Natural killer cell (primary cell): Measurements from ENCODE around the gene STXBP6. TPM values are rescaled to one million over a fixed set of nuclear protein-coding genes. Genes with fewer than 3 reads are reported as not detected.

ENCODE experiments used
- ATAC-seq, 3 donors: fragments of 150-1000 bp in 2 of 3; fragments of 200-7000 bp in 1 of 3; cut with Tn5 transposase; 1 replicate in 1 of 3; 2 replicates in 2 of 3; pipeline ENCODE4 v1.10.0; 2021; ENCODE audit warnings: mild to moderate bottlenecking in 2 of 3, moderate library complexity in 2 of 3
- DNase-seq, 2 donors: peaks; one replicate each; pipeline versions ENCODE4 v3.0.0 to v3.0.0-alpha.2; 2013 to 2021; ENCODE audit warnings: mixed read lengths in 1 of 2
- H3K27ac ChIP-seq: one replicate; pipeline ENCODE4 v1.5.1; 2013; ENCODE audit warnings: mild to moderate bottlenecking, low read length
- H3K27me3 ChIP-seq: one replicate; pipeline ENCODE4 v1.6.1; 2013; ENCODE audit warnings: low read length; ENCODE audit not compliant: control insufficient read depth, insufficient read depth
- H3K36me3 ChIP-seq: one replicate; pipeline ENCODE4 v1.6.1; 2013; ENCODE audit warnings: low read length; ENCODE audit not compliant: control insufficient read depth, insufficient read depth
- H3K4me1 ChIP-seq: one replicate; pipeline ENCODE4 v1.6.1; 2013; ENCODE audit warnings: low read length; ENCODE audit not compliant: control insufficient read depth, insufficient read depth
- H3K4me3 ChIP-seq: one replicate; pipeline ENCODE4 v1.5.1; 2013; ENCODE audit warnings: low read length
- H3K9me3 ChIP-seq: one replicate; pipeline ENCODE4 v1.6.1; 2013; ENCODE audit warnings: low read length; ENCODE audit not compliant: control insufficient read depth, insufficient read depth
- H3K27ac Mint-ChIP-seq, 2 donors: one replicate each; pipeline ENCODE4 v1.8.0; 2022; ENCODE audit warnings: mild to moderate bottlenecking in 2 of 2, mixed read lengths in 2 of 2, moderate library complexity in 1 of 2
- H3K27me3 Mint-ChIP-seq, 2 donors: one replicate each; pipeline ENCODE4 v1.8.0; 2022; ENCODE audit warnings: low read depth in 2 of 2, mixed read lengths in 2 of 2
- H3K36me3 Mint-ChIP-seq: one replicate; pipeline ENCODE4 v1.8.0; 2022; ENCODE audit warnings: mixed read lengths
- H3K4me1 Mint-ChIP-seq, 2 donors: one replicate each; pipeline ENCODE4 v1.8.0; 2022; ENCODE audit warnings: mixed read lengths in 2 of 2
- H3K4me3 Mint-ChIP-seq: one replicate; pipeline ENCODE4 v1.8.0; 2022; ENCODE audit warnings: mild to moderate bottlenecking, moderate library complexity, mixed read lengths
- H3K9me3 Mint-ChIP-seq, 2 donors: one replicate each; pipeline ENCODE4 v1.8.0; 2022; ENCODE audit warnings: mixed read lengths in 2 of 2
- CTCF ChIP-seq: fragments of 200-600 bp; IDR thresholded peaks from one replicate; pipeline ENCODE4 v1.8.0; 2022; ENCODE audit warnings: antibody characterized with exemption
- WGBS: methylation state at CpG from one replicate; pipeline ENCODE4 v1.1.7; 2013; ENCODE audit warnings: missing lambda C conversion rate; ENCODE audit not compliant: insufficient coverage; 5-methylcytosine and 5-hydroxymethylcytosine counted together
- intact Hi-C: fragments of 100-400 bp; cut with micrococcal nuclease; formaldehyde crosslinking; loops from one replicate; pipeline ENCODE4 v1.14.2; 2022
- total RNA-seq, 4 donors: library from RNA; stranded (reverse); fragments of 120-200 nt in 1 of 4; gene quantifications; one replicate each; pipeline versions ENCODE4 v1.2.3 to v1.2.4, GENCODE V29; 2013 to 2022

STXBP6 gene
- total RNA-seq, 3 donors from 2014 or later (not counting 1 experiment from before 2014, with no cell fraction given) = 0.20 TPM; not detected in 2

- DNase-seq (no peak), ATAC-seq (no peak)
- H3K27ac ChIP-seq = no peak overlapping the region
- peaks cover 5 to 7% of the 10 kb centered on the region in 2 donors for H3K4me1 Mint-ChIP-seq
- no peak overlapping the region for H3K27ac Mint-ChIP-seq
- no peak overlapping the region for H3K4me3 ChIP-seq
- H3K27me3 ChIP-seq = peaks cover 26% of the 10 kb centered on the region
- intact Hi-C loops = no loop called here
- 90% methylated on average over 5 of the region's 5 CpGs for WGBS
- no peaks in the 10 kb centered on the region for H3K36me3 ChIP-seq
- no peaks in the 10 kb centered on the region for H3K4me1 ChIP-seq
- no peak for TF ChIP-seq CTCF
- no peaks in the 10 kb centered on the region for H3K36me3 Mint-ChIP-seq
- H3K9me3 Mint-ChIP-seq = no peaks in the 10 kb centered on the region
- H3K4me3 Mint-ChIP-seq = no peak overlapping the region
- peaks cover 34 to 87% of the 10 kb centered on the region in 2 donors for H3K27me3 Mint-ChIP-seq
- H3K9me3 ChIP-seq = no peaks in the 10 kb centered on the region
Measured at GRCh38 chr14:25055005-25055404, 5.1 kb upstream of the STXBP6 start.

- Histone ChIP-seq H3K27ac (no peak overlapping the region), H3K9me3 (no peaks in the 10 kb centered on the region), H3K36me3 (no peaks in the 10 kb centered on the region), H3K27me3 (peaks cover 35% of the 10 kb centered on the region), H3K4me1 (peaks cover 8% of the 10 kb centered on the region), H3K4me3 (no peak overlapping the region)
- Mint-ChIP-seq H3K4me1 (peaks cover 7 to 11% of the 10 kb centered on the region in 2 donors), H3K27me3 (peaks cover 36 to 79% of the 10 kb centered on the region in 2 donors), H3K9me3 (no peaks in the 10 kb centered on the region), H3K27ac (no peak overlapping the region), H3K36me3 (no peaks in the 10 kb centered on the region), H3K4me3 (no peak overlapping the region)
- ATAC-seq = no peak
- DNase-seq = no peak
- WGBS = no CpG with 5 or more reads among the region's 1 CpG
- TF ChIP-seq CTCF = no peak
- intact Hi-C loops = no loop called here
Measured at GRCh38 chr14:25053585-25053984, 3.6 kb upstream of the STXBP6 start.

- Histone ChIP-seq H3K27ac (no peak overlapping the region), H3K4me3 (no peak overlapping the region), H3K9me3 (no peaks in the 10 kb centered on the region), H3K4me1 (peaks cover 8% of the 10 kb centered on the region), H3K36me3 (no peaks in the 10 kb centered on the region), H3K27me3 (peaks cover 42% of the 10 kb centered on the region)
- H3K27ac Mint-ChIP-seq = no peak overlapping the region
- intact Hi-C loops = no loop called here
- ATAC-seq (no peak), DNase-seq (no peak)
- H3K9me3 Mint-ChIP-seq = no peaks in the 10 kb centered on the region
- WGBS = 93% methylated on average over 2 of the region's 4 CpGs
- H3K27me3 Mint-ChIP-seq = peaks cover 42 to 81% of the 10 kb centered on the region in 2 donors
- H3K4me3 Mint-ChIP-seq = no peak overlapping the region
- peaks cover 7 to 12% of the 10 kb centered on the region in 2 donors for H3K4me1 Mint-ChIP-seq
- H3K36me3 Mint-ChIP-seq = no peaks in the 10 kb centered on the region
- no peak for TF ChIP-seq CTCF
Measured at GRCh38 chr14:25052921-25053320, 3.0 kb upstream of the STXBP6 start.

GRCh38 chr14:25052385-25052784 is 2.4 kb upstream of the STXBP6 start:
- H3K36me3 ChIP-seq = no peaks in the 10 kb centered on the region
- Mint-ChIP-seq H3K9me3 (no peaks in the 10 kb centered on the region), H3K36me3 (no peaks in the 10 kb centered on the region), H3K4me1 (peaks cover 7 to 12% of the 10 kb centered on the region in 2 donors), H3K27me3 (peaks cover 43 to 84% of the 10 kb centered on the region in 2 donors), H3K27ac (no peak overlapping the region), H3K4me3 (no peak overlapping the region)
- no peaks in the 10 kb centered on the region for H3K9me3 ChIP-seq
- H3K4me1 ChIP-seq = peaks cover 8% of the 10 kb centered on the region
- no peak for DNase-seq
- H3K4me3 ChIP-seq = no peak overlapping the region
- intact Hi-C loops = no loop called here
- TF ChIP-seq CTCF = no peak
- no peak for ATAC-seq
- peaks cover 47% of the 10 kb centered on the region for H3K27me3 ChIP-seq
- H3K27ac ChIP-seq = no peak overlapping the region
- 44% methylated on average over 1 of the region's 2 CpGs for WGBS
